ENCODE results near the gene ACTG2.
"Not testable (repeated sequence)": the region's sequence is repeated elsewhere in the genome, so short reads cannot be mapped to it uniquely, and the experiment has no call there.

ACTG2 gene

GRCh38 chr2:73885406-73885805 is 7.4 kb upstream of the ACTG2 start:
- DNase-seq (ENCODE audit: low spot score) = no peak
- Mint-ChIP-seq H3K9me3 (no peaks in the 10 kb centered on the region), H3K27ac (no peak overlapping the region), H3K36me3 (ENCODE audit: low read depth) (no peaks in the 10 kb centered on the region), H3K27me3 (ENCODE audit: low read depth) (peaks cover 2% of the 10 kb centered on the region), H3K4me1 (ENCODE audit: low read depth) (peaks cover 13% of the 10 kb centered on the region), H3K4me3 (no peak overlapping the region)

GRCh38 chr2:73886357-73886756 is 6.5 kb upstream of the ACTG2 start:
- Mint-ChIP-seq H3K4me3 (no peak overlapping the region), H3K9me3 (no peaks in the 10 kb centered on the region), H3K36me3 (ENCODE audit: low read depth) (no peaks in the 10 kb centered on the region), H3K4me1 (ENCODE audit: low read depth) (peaks cover 13% of the 10 kb centered on the region), H3K27ac (no peak overlapping the region), H3K27me3 (ENCODE audit: low read depth) (peaks cover 2% of the 10 kb centered on the region)
- DNase-seq (ENCODE audit: low spot score) = peak; percentile 71

DNA sequence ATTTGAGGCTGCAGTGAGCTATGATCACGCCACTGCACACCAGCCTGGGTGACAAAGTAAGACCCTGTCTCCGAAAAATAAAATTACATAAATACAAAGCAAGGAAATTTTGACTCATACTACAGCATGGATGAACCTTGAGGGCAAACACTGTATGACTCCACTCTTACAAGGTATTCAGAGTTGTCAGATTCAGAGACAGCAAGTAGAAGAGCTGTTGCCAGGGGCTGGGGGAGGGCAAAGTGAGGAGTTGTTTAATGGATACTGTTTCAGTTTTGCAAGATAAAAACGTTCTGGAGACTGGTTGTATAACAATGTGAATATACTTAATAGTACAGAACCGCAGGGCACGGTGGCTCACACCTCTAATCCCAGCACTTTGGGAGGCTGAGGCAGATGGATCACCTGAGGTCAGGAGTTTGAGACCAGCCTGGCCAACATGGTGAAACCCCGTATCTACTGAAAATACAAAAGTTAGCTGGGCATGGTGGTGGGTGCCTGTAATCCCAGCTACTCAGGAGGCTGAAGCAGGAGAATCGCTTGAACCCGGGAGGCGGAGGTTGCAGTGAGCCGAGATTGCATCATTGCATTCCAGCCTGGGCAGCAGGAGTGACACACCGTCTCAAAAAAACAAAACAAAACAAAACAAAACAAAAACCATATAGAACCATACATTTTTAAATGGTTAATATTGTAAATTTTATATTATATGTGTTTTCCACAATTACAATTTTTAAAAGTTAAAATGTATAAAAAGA is 5.0 kb upstream of the ACTG2 start:
- not testable (repeated sequence) for DNase-seq (ENCODE audit: low spot score); H3K4me3 Mint-ChIP-seq; H3K27me3 Mint-ChIP-seq (ENCODE audit: low read depth); H3K36me3 Mint-ChIP-seq (ENCODE audit: low read depth); H3K27ac Mint-ChIP-seq; H3K9me3 Mint-ChIP-seq
- peaks cover 13% of the 10 kb centered on the region for H3K4me1 Mint-ChIP-seq (ENCODE audit: low read depth)

DNA sequence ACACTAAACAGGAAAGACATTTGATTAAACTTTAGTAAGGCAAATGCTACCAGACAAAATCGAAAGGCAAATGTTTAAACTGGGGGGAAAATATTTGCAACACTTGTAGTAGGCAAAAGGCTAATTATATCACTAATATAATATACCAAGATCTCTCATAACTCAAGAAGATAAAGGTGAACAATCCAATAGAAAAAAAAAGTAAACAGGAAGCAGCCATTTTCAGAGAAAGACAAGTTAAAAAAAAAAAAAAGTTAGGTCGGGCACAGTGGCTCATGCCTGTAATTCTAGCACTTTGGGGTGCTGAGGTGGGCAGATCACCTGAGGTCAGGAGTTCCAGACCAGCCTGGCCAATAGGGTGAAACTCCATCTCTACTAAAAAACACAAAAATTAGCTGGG is 4.4 kb upstream of the ACTG2 start:
- Mint-ChIP-seq H3K9me3 (no peaks in the 10 kb centered on the region), H3K27ac (peak overlapping the region; percentile 43), H3K4me3 (no peak overlapping the region), H3K27me3 (ENCODE audit: low read depth) (peaks cover 1% of the 10 kb centered on the region), H3K4me1 (ENCODE audit: low read depth) (peaks cover 13% of the 10 kb centered on the region), H3K36me3 (ENCODE audit: low read depth) (no peaks in the 10 kb centered on the region)
- no peak for DNase-seq (ENCODE audit: low spot score)

DNA sequence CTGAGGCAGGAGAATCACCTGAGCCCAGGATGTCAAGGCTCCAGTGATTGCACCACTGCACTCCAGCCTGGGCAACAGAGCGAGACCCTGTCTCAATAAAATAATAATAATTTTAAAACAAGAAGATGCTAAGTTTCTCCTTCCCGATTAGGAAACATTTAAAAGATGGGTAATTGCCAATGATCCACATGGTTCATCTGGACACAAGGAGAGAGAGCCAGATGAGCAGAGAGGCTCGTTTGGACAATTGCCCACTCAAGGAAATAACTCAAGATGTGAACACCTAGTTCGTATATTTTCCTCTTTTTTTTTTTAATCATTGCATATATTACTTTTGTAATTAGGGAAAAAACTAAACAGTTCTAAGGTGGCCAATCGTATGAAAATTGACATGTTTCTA is 3.6 kb upstream of the ACTG2 start:
- no peak overlapping the region for H3K4me3 Mint-ChIP-seq
- H3K4me1 Mint-ChIP-seq (ENCODE audit: low read depth) = peaks cover 18% of the 10 kb centered on the region
- no peak overlapping the region for H3K27ac Mint-ChIP-seq
- H3K9me3 Mint-ChIP-seq = no peaks in the 10 kb centered on the region
- no peak for DNase-seq (ENCODE audit: low spot score)
- H3K27me3 Mint-ChIP-seq (ENCODE audit: low read depth) = no peaks in the 10 kb centered on the region
- no peaks in the 10 kb centered on the region for H3K36me3 Mint-ChIP-seq (ENCODE audit: low read depth)

DNA sequence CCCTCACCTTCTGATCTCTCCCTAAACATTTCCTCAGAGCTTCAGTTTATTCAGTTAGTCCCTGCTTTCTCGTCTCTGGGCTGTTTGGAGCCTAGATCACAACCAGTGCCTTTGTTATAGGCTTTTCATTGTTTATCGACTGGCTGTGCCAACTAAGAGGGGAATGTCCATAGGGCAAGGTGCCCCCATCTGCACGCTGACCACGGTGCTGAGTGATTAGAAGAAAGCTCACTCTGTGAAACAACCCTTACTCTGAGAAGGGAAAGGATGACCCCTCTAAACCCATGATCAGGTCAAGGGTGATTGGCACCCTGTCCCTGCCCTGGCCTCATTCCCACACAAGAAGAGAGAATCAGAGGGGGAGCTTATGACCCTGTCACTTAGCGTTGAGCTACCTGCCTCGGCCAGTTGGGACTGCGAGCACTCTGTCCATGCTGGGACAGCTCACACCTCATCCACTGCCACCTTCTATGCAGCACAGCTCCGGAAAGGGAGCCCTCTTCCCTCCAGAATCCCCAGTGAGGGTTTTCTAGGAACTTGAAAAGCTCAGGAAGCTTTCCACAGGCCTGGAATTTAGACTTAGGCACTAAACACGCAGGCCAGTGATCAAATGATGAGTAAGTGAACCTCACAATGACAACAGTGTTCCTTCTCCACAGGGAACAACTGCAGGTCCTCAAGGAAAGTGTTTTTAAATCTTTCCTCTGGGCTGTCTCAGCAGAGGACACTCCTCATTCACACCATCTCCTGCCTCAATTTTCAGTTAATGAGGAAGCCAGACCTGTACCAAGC is 2.3 kb upstream of the ACTG2 start:
- Mint-ChIP-seq H3K27me3 (ENCODE audit: low read depth) (no peaks in the 10 kb centered on the region), H3K27ac (no peak overlapping the region), H3K4me3 (no peak overlapping the region), H3K4me1 (ENCODE audit: low read depth) (peaks cover 24% of the 10 kb centered on the region), H3K36me3 (ENCODE audit: low read depth) (no peaks in the 10 kb centered on the region), H3K9me3 (no peaks in the 10 kb centered on the region)
- no peak for DNase-seq (ENCODE audit: low spot score)

DNA sequence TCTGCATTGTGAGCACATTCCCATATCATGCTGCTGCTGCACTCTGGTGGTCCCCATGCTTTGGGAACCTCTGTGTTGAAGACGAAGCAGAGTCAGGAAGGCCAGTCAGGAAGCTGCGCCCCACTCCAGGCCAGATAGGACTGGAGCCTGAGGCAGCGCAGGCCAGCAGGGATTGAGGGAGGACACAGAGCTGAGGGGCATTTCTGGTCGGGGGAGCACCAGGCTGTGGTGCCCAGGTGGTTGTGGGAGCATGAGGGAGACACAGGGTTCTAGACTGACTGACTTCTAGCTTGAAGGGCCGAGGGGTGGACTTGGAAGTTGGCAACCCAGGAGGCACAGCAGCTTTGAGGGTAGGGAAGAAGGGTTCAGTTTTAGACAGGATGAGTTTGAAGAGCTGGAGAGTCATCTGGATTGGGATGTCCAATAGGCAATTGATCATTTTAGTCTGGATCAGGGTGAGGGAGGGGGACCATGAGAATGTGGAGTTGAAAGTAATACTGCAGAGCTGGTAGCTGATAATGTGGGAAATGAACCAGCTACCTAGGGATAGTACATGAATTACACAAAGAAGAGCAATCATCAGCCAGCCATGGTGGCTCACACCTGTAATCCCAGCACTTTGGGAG is 1.4 kb upstream of the ACTG2 start:
- no peaks in the 10 kb centered on the region for H3K27me3 Mint-ChIP-seq (ENCODE audit: low read depth)
- H3K36me3 Mint-ChIP-seq (ENCODE audit: low read depth) = no peaks in the 10 kb centered on the region
- peaks cover 26% of the 10 kb centered on the region for H3K4me1 Mint-ChIP-seq (ENCODE audit: low read depth)
- H3K4me3 Mint-ChIP-seq = no peak overlapping the region
- H3K9me3 Mint-ChIP-seq = no peaks in the 10 kb centered on the region
- no peak for DNase-seq (ENCODE audit: low spot score)
- no peak overlapping the region for H3K27ac Mint-ChIP-seq

GRCh38 chr2:73893764-73894474 is 1.1 kb downstream of the ACTG2 start:
- peaks cover 32% of the 10 kb centered on the region for H3K4me1 Mint-ChIP-seq (ENCODE audit: low read depth)
- H3K27ac Mint-ChIP-seq = no peak overlapping the region
- no peaks in the 10 kb centered on the region for H3K36me3 Mint-ChIP-seq (ENCODE audit: low read depth)
- no peak overlapping the region for H3K4me3 Mint-ChIP-seq
- no peaks in the 10 kb centered on the region for H3K27me3 Mint-ChIP-seq (ENCODE audit: low read depth)
- DNase-seq (ENCODE audit: low spot score) = no peak
- H3K9me3 Mint-ChIP-seq = no peaks in the 10 kb centered on the region

- H3K27me3 Mint-ChIP-seq (ENCODE audit: low read depth) = no peaks in the 10 kb centered on the region
- DNase-seq (ENCODE audit: low spot score) = no peak
- peak overlapping the region; percentile 24 for H3K27ac Mint-ChIP-seq
- no peak overlapping the region for H3K4me3 Mint-ChIP-seq
- no peaks in the 10 kb centered on the region for H3K36me3 Mint-ChIP-seq (ENCODE audit: low read depth)
- H3K4me1 Mint-ChIP-seq (ENCODE audit: low read depth) = peaks cover 32% of the 10 kb centered on the region
- no peaks in the 10 kb centered on the region for H3K9me3 Mint-ChIP-seq
Measured at GRCh38 chr2:73894475-73894850, 1.7 kb downstream of the ACTG2 start.

DNA sequence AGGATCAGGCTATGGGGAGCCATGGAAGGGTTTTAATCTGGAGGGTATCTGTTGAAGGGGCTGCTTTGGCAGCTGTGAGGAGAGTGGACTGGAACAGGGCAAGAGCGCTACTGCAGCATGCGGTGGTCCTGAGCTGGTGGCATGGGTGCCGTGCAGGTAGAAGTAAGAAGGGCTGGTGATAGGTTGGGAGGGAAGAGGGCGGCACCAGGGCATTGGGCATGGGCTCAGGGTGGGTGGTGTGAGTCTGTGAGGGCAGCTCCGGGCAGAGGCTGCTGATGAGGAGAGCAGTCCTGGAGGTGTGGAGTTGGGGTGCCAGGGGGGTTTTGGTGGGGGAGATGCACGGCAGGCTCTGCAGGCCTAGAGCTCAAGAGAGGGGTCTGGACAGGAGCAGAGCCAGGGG is 2.1 kb downstream of the ACTG2 start:
- Mint-ChIP-seq H3K27ac (peak overlapping the region; percentile 24), H3K4me3 (no peak overlapping the region), H3K4me1 (ENCODE audit: low read depth) (peaks cover 32% of the 10 kb centered on the region), H3K9me3 (no peaks in the 10 kb centered on the region), H3K36me3 (ENCODE audit: low read depth) (no peaks in the 10 kb centered on the region), H3K27me3 (ENCODE audit: low read depth) (no peaks in the 10 kb centered on the region)
- DNase-seq (ENCODE audit: low spot score) = no peak

GRCh38 chr2:73895473-73895872 is 2.7 kb downstream of the ACTG2 start:
- no peaks in the 10 kb centered on the region for H3K27me3 Mint-ChIP-seq (ENCODE audit: low read depth)
- DNase-seq (ENCODE audit: low spot score) = no peak
- H3K27ac Mint-ChIP-seq = no peak overlapping the region
- no peak overlapping the region for H3K4me3 Mint-ChIP-seq
- H3K4me1 Mint-ChIP-seq (ENCODE audit: low read depth) = peaks cover 32% of the 10 kb centered on the region
- no peaks in the 10 kb centered on the region for H3K36me3 Mint-ChIP-seq (ENCODE audit: low read depth)
- H3K9me3 Mint-ChIP-seq = no peaks in the 10 kb centered on the region

GRCh38 chr2:73896362-73897239 is 3.8 kb downstream of the ACTG2 start:
- H3K27ac Mint-ChIP-seq = peak overlapping the region; percentile 88
- peak overlapping the region; percentile 63 for H3K4me3 Mint-ChIP-seq
- H3K27me3 Mint-ChIP-seq (ENCODE audit: low read depth) = no peaks in the 10 kb centered on the region
- H3K36me3 Mint-ChIP-seq (ENCODE audit: low read depth) = no peaks in the 10 kb centered on the region
- H3K4me1 Mint-ChIP-seq (ENCODE audit: low read depth) = peaks cover 32% of the 10 kb centered on the region
- no peaks in the 10 kb centered on the region for H3K9me3 Mint-ChIP-seq
- DNase-seq (ENCODE audit: low spot score) = peak; percentile 50

- Mint-ChIP-seq H3K4me3 (peak overlapping the region; percentile 63), H3K9me3 (no peaks in the 10 kb centered on the region), H3K4me1 (ENCODE audit: low read depth) (peaks cover 37% of the 10 kb centered on the region), H3K36me3 (ENCODE audit: low read depth) (no peaks in the 10 kb centered on the region), H3K27me3 (ENCODE audit: low read depth) (no peaks in the 10 kb centered on the region), H3K27ac (peak overlapping the region; percentile 88)
- no peak for DNase-seq (ENCODE audit: low spot score)
Measured at GRCh38 chr2:73897240-73897583, 4.4 kb downstream of the ACTG2 start.

All from T-helper 2 cell treated with Interferon-gamma antibody and Interleukin-4, amounts not matched to agents 5 μg/mL and 100 μg/mL, for 36 hours (primary cell).